ENCODE data around the gene PDZRN3. TPM values are rescaled to one million over a fixed set of nuclear protein-coding genes. Genes with fewer than 3 reads are reported as not detected.

The PDZRN3 gene
- total and polyA plus RNA-seq, 2 donors (not counting 3 experiments of a cell fraction or from before 2014, with no cell fraction given): not detected

- H3K79me2 ChIP-seq (ENCODE audit: control insufficient read depth, insufficient read depth, low read length): no peaks in the 10 kb centered on the region
- dilution Hi-C loops (cut with MboI; ENCODE audit: extremely low pct_ligation_motif_present, low sequenced_read_pairs) (no loop called here), intact Hi-C loops (cut with micrococcal nuclease) (no loop called here)
- no peaks in the 10 kb centered on the region for H4K20me1 ChIP-seq (replicated peaks; ENCODE audit: control insufficient read depth, extremely low read depth, insufficient read depth, low read length)
- no peak for FAIRE-seq
- ChIA-PET POLR2A (no interaction called here), CTCF (no interaction called here)
- H3K27ac ChIP-seq (ENCODE audit: insufficient read depth, low read depth, low read length): no peak overlapping the region
- H3K36me3 ChIP-seq (ENCODE audit: control insufficient read depth in 2 of 2, extremely low read depth in 1 of 2, insufficient read depth in 2 of 2, low read length in 2 of 2): no peaks in the 10 kb centered on the region
- H3K4me2 ChIP-seq (ENCODE audit: insufficient read depth, low read length): no peak overlapping the region
- no peak for DNase-seq (ENCODE audit: low read depth, low spot score)
- no peaks in the 10 kb centered on the region for H3K4me1 ChIP-seq (ENCODE audit: control insufficient read depth, extremely low read depth, insufficient read depth, low read length)
- TF ChIP-seq POLR2A (IDR thresholded peaks at IDR 0.05; ENCODE audit: low read depth, low read length): no peak
- TF ChIP-seq CTCF (IDR thresholded peaks at IDR 0.05; ENCODE audit: extremely low read depth in 1 of 2, insufficient read depth in 1 of 2, low read depth in 1 of 2, low read length in 2 of 2): no peak
- no peak for TF ChIP-seq FOS (IDR thresholded peaks at IDR 0.05; ENCODE audit: borderline replicate concordance, insufficient read depth, low read length)
- no peak for TF ChIP-seq EZH2 (IDR thresholded peaks at IDR 0.05; ENCODE audit: borderline replicate concordance, low read depth, low read length, severe bottlenecking)
- TF ChIP-seq MAX (IDR thresholded peaks at IDR 0.05; ENCODE audit: insufficient read depth, insufficient read length): no peak
- TF ChIP-seq GATA2 (IDR thresholded peaks at IDR 0.05; ENCODE audit: insufficient read depth, insufficient read length, low read depth, low read length): no peak
- TF ChIP-seq JUN (IDR thresholded peaks at IDR 0.05; ENCODE audit: borderline replicate concordance, insufficient read depth, insufficient read length, low read depth): no peak
- no peak for TF ChIP-seq POLR2AphosphoS5 (IDR thresholded peaks at IDR 0.05; ENCODE audit: insufficient read depth, low read depth, low read length)
- TF ChIP-seq MYC (IDR thresholded peaks at IDR 0.05; ENCODE audit: low read depth, low read length): no peak
- BruUV-seq (replicated peaks): no TSS peak
- H2AFZ ChIP-seq (ENCODE audit: low read depth, low read length): no peak overlapping the region
- no peaks in the 10 kb centered on the region for H3K9me1 ChIP-seq (replicated peaks; ENCODE audit: control insufficient read depth, extremely low read depth, insufficient read depth, low read length)
- no peaks in the 10 kb centered on the region for H3K9me3 ChIP-seq (replicated peaks; ENCODE audit: control insufficient read depth, insufficient read depth, low read length)
- H3K4me3 ChIP-seq (replicated peaks in 1 of 3; ENCODE audit: insufficient read depth in 1 of 3, low read depth in 1 of 3, low read length in 3 of 3): no peak overlapping the region
- H3K9ac ChIP-seq (replicated peaks; ENCODE audit: extremely low read depth, insufficient read depth, low read length): no peak overlapping the region
- H3K27me3 ChIP-seq (ENCODE audit: control insufficient read depth in 2 of 2, insufficient read depth in 2 of 2, low read length in 2 of 2): no peaks in the 10 kb centered on the region
These were observed 145.4 kb downstream of the PDZRN3 start for GRCh38 chr3:73479325-73479724.
